ENCODE measurements around the gene KLHL33.

The KLHL33 gene

DNA sequence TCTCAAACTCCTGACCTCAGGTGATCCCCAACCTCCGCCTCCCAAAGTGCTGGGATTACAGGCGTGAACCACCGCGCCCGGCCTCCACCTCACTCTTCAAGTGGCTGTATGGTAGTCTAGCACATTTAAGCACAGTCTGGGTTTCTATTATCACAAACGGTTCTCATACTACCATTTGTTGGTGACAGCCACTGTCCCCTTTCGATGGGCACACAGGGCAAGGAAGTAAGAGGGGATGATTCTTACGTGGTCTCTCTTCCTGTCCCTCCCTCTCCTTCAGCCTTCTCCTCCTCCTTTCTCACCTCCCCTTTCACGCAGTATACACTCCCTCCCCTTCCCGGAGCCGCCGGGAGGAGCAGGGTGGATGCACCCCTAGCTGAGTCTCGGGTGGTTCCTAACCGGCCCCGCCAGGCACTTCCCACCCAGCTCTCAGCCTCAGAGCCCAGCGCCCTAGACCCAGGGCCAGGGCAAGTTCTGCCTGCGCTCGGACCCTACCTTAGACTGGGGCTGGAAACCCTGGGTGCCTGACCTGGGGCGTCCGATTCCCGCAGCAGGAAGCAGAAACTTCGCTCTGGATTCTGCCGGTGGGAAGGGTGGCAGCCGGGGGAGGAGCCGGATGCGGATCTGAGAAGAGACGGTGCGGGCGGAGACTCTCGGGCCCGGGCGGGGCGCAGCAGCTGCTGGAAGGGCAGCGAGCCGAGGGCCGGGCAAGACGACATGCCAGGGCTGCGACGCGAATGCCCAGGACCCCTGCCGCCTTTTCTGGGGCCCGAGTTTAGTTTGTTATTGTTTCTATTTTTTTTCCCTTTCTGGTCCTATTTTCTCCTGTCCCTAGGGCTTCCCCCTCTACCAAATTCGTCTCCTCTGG, 22.9 kb downstream of the KLHL33 start, which contains the start of gene TEP1:
Gene TEP1 (minus strand): TSS at position 626 of the 868 bp plus-strand sequence. CDS start 5,062 bp downstream, outside the sequence.
- DNase-seq = peak; percentile 64

DNA sequence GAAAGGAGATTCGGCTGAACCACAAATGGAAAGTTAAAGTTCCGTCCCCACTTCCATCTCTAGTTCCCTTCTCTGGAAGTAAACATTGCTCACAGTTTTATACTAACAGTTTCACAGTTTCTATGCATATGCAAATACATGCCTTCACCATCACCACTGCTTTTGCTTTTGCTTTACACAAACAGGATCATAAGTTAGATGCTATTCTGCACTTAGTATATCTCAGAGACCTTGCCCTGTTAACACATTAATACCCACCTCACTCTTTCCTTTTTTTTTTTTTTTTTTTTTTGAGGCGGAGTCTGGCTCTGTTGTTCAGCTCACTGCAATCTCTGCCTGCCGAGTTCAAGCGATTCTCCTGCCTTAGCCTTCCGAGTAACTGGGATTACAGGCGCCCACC, 23.6 kb downstream of the KLHL33 start:
- no peak for DNase-seq

DNA sequence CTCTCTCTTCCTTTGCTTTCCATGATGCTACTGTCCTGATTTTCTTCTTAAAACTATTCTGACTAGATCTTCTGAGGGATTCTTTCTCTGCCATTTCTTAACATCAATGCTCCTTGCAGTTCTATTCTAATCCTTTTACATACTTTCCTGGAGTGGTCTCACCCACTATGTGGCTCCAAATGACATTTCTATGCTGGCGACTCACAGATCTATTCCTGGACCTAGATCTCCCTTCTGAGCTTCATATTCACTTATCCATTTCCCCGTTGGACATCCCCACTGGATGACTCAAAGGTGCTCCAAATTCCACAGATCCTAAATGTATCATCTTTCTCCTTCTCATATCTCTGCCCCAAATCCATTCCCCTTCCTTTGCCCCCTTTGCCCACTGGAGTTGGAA, 26.7 kb downstream of the KLHL33 start:
- DNase-seq = no peak

DNA sequence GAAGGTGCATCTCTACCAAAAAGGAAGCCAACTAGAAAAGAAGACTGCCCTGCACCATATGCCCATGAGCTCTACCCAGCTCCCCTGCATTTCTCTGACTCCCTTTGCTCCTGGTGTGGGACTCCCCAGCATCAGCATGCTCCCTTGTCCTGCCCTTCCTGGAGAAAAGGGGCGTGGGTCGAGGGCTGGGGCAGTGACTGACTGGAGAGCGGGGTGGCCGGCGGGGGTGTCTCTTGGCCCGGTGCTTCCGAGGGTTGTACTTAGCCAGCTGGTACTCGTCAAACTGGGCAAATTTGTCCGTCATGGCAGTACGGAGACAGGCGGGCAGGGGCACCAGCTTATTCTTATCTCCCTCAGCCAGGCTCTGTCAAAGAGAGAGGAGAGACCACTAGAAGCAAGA, 32.4 kb downstream of the KLHL33 start:
- no peak for DNase-seq

- DNase-seq = no peak
These were observed 34.9 kb downstream of the KLHL33 start for GRCh38 chr14:20400965-20401593.

- no peak for DNase-seq
These were observed 35.4 kb downstream of the KLHL33 start for GRCh38 chr14:20400589-20400964.

DNA sequence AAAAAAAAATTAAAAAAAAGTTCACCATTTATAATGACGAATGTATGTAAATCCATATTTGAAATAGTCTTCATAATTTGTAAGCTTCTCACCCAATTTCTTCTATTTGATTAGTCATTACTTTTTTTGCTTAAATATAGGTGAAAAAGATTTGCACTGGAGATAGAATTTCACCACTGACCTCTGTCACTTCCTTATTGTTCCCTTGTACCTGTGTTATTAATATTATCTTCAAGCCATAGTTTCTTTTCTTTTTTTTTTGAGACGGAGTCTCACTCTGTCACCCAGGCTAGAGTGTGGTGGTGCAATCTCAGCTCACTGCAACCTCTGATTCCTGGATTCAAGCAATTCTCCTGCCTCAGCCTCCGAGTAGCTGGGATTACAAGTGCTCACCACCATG, 38.5 kb downstream of the KLHL33 start:
- no peak for DNase-seq

GRCh38 chr14:20391505-20391904, 44.5 kb downstream of the KLHL33 start:
- DNase-seq = no peak

- no peak for DNase-seq
These were observed 47.8 kb downstream of the KLHL33 start for GRCh38 chr14:20388159-20388558.

GRCh38 chr14:20387576-20387975, 48.4 kb downstream of the KLHL33 start:
- no peak for DNase-seq

GRCh38 chr14:20386276-20386855, 49.6 kb downstream of the KLHL33 start:
- DNase-seq = no peak

DNA sequence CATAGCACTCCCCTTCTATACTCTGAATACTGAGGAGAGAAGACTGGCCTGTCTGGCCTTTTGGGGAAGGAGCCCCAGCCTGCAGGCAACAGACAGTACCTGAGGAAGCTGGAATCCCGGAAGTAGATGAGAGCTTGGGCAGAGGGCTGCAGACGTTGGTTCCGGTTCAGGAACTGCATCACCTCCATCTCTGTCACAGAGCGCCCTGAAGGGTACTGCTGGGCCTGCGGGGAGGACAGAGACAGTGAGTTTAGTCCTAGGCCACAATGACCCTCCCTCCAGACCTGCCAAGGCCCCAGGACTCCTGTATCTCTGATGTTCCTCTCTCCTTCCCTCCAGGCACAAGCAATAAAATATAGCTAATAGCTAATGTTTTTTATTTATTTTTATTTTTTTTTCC, 51.1 kb downstream of the KLHL33 start:
- no peak for DNase-seq

DNA sequence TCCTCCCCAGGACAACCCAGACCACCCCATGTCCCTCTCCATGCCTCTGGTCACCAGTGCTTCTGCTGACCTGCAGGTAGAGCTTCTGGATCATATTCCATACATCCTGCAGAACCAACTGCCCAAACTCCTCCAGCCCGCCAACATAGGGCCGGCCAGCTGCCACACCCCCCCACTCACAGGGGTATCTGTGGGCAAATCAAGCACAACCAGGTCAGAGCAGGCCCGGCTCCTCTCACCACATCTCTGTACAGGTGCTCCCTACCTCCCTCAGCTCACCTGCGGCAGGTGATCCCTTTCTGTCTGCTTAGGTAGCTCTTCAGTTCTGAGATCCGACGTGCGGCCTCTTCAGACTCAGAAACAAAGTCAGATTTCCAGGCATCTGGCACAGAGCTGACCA, 51.6 kb downstream of the KLHL33 start:
- no peak for DNase-seq

DNA sequence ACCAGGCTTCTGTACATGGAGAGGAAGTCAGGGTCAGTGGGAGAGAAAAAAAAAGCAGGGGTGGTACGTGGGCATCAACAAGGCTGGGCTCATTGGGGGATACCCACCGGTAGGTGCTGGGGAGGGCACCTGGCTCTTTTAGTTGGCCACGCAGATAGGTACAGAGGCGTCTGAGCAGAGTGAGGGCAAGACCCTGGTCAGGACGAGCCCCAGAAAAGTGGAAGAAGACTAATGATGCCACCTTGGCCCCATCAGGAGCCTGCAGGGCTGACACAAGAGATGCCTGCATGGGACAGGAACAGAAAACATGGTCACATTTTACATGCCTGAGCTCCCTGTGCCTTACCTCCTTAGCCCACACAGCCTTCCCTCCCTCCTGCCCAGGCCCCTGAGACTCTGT, 52.3 kb downstream of the KLHL33 start:
- no peak for DNase-seq

DNA sequence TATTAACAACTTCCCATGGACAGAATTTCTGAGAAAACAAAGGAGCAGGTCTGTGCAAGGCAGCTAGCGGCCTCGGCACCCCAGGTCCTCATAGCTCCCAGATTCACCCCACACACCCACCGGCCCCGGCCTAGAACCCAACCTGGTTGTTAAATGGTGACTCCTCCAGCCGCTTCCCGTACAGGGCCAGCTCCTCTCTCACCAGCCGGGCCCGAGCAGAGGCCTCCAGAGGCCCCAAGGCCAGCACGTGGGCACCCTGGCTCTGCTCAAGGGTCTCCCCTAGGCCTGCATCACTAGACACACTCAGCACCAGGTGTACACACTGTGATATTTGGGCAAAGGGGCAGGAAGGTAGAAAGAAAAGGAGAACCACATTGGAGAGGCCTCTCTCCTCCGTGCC, 52.9 kb downstream of the KLHL33 start:
- DNase-seq = no peak

DNA sequence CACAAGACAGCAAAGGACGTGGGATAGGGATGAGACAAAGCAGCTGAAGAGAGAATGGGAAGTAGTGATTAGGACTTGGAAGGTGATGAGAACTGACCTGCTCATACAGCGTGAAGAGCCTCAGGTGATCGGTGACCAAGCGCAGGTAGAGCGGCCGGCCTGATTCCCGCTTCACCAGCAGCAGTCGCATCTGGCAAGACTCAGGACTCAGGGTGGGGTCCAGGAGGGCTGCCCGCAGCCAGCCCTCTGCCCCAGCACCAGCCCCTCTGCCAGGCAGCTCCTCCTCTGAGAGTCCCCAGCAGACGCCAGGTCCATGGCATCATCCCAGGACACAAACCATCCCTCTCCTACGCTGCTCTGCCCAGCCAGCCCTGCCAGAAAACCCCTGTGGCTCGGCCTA, 53.4 kb downstream of the KLHL33 start:
- DNase-seq = no peak

DNA sequence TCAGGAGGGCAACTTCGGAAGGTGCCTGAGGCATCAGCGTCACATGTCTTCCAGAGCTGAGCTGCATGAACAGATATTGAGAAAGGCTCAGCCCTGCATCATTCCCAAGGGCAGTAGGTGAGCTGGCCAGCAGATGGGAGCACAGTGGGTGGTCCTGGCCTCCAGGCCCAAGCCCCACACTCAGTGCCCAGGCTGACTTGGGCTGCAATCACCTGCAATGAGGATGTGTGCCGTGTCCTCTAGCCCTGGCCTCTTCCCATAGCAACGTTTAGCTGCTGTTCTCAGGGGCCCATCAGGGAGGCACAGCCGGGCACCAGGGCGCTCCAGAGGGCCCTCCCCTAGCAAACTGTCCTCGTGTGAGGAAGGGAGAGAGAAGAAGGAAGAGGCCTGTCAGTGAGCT, 54.6 kb downstream of the KLHL33 start:
- no peak for DNase-seq

GRCh38 chr14:20380681-20381080, 55.3 kb downstream of the KLHL33 start:
- no peak for DNase-seq

GRCh38 chr14:20379743-20380142, 56.2 kb downstream of the KLHL33 start:
- no peak for DNase-seq

- no peak for DNase-seq
These were observed 58.8 kb downstream of the KLHL33 start for GRCh38 chr14:20377171-20377570.

GRCh38 chr14:20376071-20376588, 59.8 kb downstream of the KLHL33 start:
- no peak for DNase-seq

Measured in amniotic stem cell (primary cell).